SK-N-SH treated with all-trans-retinoic acid at 6 μM for 48 hours (cell line): Measurements from ENCODE around the gene LARGE1.

ENCODE experiments used
- ATAC-seq: fragments of 200-7000 bp; cut with Tn5 transposase; 3 replicates; pipeline ENCODE4 v1.9.1; 2020; ENCODE audit warnings: mild to moderate bottlenecking, moderate library complexity
- ARNTL ChIP-seq: fragments of 450-650 bp; formaldehyde crosslinking; IDR thresholded peaks from 2 replicates; pipeline ENCODE4 v1.5.0; 2020; ENCODE audit warnings: low read depth, mild to moderate bottlenecking, moderate library complexity, borderline replicate concordance
- BACH2 ChIP-seq: fragments of 250-450 bp; sonication (Bioruptor Pico); IDR thresholded peaks from 2 replicates; pipeline ENCODE4 v1.9.0; 2021; ENCODE audit warnings: mild to moderate bottlenecking, borderline replicate concordance
- ESRRG ChIP-seq: fragments of 250-450 bp; sonication (Bioruptor Pico); IDR thresholded peaks from 2 replicates; pipeline ENCODE4 v1.6.1; 2021; ENCODE audit warnings: mild to moderate bottlenecking
- GLIS3 ChIP-seq: fragments of 250-450 bp; sonication (Bioruptor Pico); IDR thresholded peaks from 2 replicates; pipeline ENCODE4 v1.5.0; 2020; ENCODE audit warnings: mild to moderate bottlenecking, moderate library complexity
- OSR1 ChIP-seq: fragments of 250-450 bp; sonication (Bioruptor Pico); IDR thresholded peaks from 2 replicates; pipeline ENCODE4 v1.8.0; 2022; ENCODE audit warnings: moderate library complexity, mild to moderate bottlenecking, inconsistent platforms
- PPARA ChIP-seq: fragments of 250-450 bp; sonication (Bioruptor Pico); IDR thresholded peaks from 2 replicates; pipeline ENCODE4 v1.5.0; 2020; ENCODE audit warnings: mild to moderate bottlenecking, borderline replicate concordance
- RARB ChIP-seq: fragments of 250-450 bp; sonication (Bioruptor Pico); IDR thresholded peaks from 2 replicates; pipeline ENCODE4 v1.8.0; 2021; ENCODE audit warnings: mild to moderate bottlenecking, moderate library complexity
- SNAI2 ChIP-seq: fragments of 250-450 bp; sonication (Bioruptor Pico); IDR thresholded peaks from 2 replicates; pipeline ENCODE4 v1.5.0; 2020; ENCODE audit warnings: mild to moderate bottlenecking, moderate library complexity
- TCF4 ChIP-seq: fragments of 250-450 bp; sonication (Bioruptor Pico); IDR thresholded peaks from 2 replicates; pipeline ENCODE4 v1.8.0; 2021; ENCODE audit warnings: mild to moderate bottlenecking, moderate library complexity, borderline replicate concordance
- TOX ChIP-seq: fragments of 250-450 bp; sonication (Bioruptor Pico); IDR thresholded peaks from 2 replicates; pipeline ENCODE4 v1.8.0; 2021; ENCODE audit warnings: mild to moderate bottlenecking, moderate library complexity, borderline replicate concordance
- ZC3H10 ChIP-seq: fragments of 250-450 bp; sonication (Bioruptor Pico); IDR thresholded peaks from 2 replicates; pipeline ENCODE4 v1.5.1; 2021; ENCODE audit warnings: mild to moderate bottlenecking, moderate library complexity
- ZFP3 ChIP-seq: fragments of 250-450 bp; sonication (Bioruptor Pico); IDR thresholded peaks from 2 replicates; pipeline ENCODE4 v1.5.0; 2020; ENCODE audit warnings: mild to moderate bottlenecking, moderate library complexity
- ZFP30 ChIP-seq: fragments of 450-650 bp; formaldehyde crosslinking; IDR thresholded peaks from 2 replicates; pipeline ENCODE4 v1.5.0; 2022; ENCODE audit warnings: mild to moderate bottlenecking, moderate library complexity
- ZNF565 ChIP-seq: fragments of 450-650 bp; formaldehyde crosslinking; conservative IDR thresholded peaks from 2 replicates; pipeline ENCODE4 v1.5.0; 2020; ENCODE audit warnings: low read depth, mild to moderate bottlenecking, moderate library complexity
- ZNF70 ChIP-seq: fragments of 450-650 bp; formaldehyde crosslinking; IDR thresholded peaks from 2 replicates; pipeline ENCODE4 v1.5.0; 2020; ENCODE audit warnings: mild to moderate bottlenecking, moderate library complexity
- ZNF8 ChIP-seq: fragments of 450-650 bp; formaldehyde crosslinking; IDR thresholded peaks from 2 replicates; pipeline ENCODE4 v1.5.0; 2020; ENCODE audit warnings: mild to moderate bottlenecking, moderate library complexity
- TF ChIP-seq, protein P1 (sequence below): fragments of 250-450 bp; sonication (Bioruptor Pico); IDR thresholded peaks from 2 replicates; pipeline ENCODE4 v1.8.0; 2021; ENCODE audit warnings: low read depth, mild to moderate bottlenecking, moderate library complexity, borderline replicate concordance
- TF ChIP-seq, protein P2 (sequence below): fragments of 250-450 bp; sonication (Bioruptor Pico); IDR thresholded peaks from 2 replicates; pipeline ENCODE4 v1.5.1; 2021; ENCODE audit warnings: mild to moderate bottlenecking, moderate library complexity
- TF ChIP-seq, protein P3 (sequence below): fragments of 250-450 bp; sonication (Bioruptor Pico); IDR thresholded peaks from 2 replicates; pipeline ENCODE4 v1.5.1; 2020; ENCODE audit warnings: low read depth, mild to moderate bottlenecking, moderate library complexity
- TF ChIP-seq, protein P4 (sequence below): fragments of 250-450 bp; sonication (Bioruptor Pico); IDR thresholded peaks from 2 replicates; pipeline ENCODE4 v1.5.0; 2020; ENCODE audit warnings: mild to moderate bottlenecking, moderate library complexity

LARGE1 gene

DNA sequence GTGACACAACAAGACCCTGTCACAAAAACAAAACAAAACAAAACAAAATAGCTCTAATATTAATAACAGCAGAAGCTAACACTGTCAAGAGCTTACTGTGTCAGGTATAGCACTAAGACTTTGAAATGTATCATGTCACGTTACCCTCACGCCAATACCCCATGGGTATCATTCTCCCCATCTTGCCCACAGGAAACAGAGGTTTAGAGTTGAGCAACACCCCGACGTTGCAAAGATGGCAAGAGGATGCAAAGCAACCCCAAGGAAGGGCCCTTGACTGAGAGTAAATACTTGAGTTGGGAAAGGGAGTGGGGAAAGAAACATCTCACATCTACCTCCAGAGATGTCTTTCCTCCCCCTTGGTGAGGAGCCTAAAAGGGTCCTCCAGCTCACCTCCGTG lies 366.8 kb downstream of the LARGE1 start:
- TF ChIP-seq ARNTL (no peak), ZFP30 (CRISPR knock-in tag) (no peak), ZNF8 (no peak), ZFP3 (no peak), TCF4 (CRISPR knock-in tag) (no peak), TOX (CRISPR knock-in tag) (no peak), ZC3H10 (CRISPR knock-in tag) (no peak), ZNF70 (CRISPR knock-in tag) (no peak), PPARA (no peak), BACH2 (CRISPR knock-in tag) (no peak), SNAI2 (no peak)
- TF ChIP-seq, protein P1, sequence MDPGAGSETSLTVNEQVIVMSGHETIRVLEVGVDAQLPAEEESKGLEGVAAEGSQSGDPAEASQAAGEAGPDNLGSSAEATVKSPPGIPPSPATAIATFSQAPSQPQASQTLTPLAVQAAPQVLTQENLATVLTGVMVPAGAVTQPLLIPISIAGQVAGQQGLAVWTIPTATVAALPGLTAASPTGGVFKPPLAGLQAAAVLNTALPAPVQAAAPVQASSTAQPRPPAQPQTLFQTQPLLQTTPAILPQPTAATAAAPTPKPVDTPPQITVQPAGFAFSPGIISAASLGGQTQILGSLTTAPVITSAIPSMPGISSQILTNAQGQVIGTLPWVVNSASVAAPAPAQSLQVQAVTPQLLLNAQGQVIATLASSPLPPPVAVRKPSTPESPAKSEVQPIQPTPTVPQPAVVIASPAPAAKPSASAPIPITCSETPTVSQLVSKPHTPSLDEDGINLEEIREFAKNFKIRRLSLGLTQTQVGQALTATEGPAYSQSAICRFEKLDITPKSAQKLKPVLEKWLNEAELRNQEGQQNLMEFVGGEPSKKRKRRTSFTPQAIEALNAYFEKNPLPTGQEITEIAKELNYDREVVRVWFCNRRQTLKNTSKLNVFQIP, result no peak
- TF ChIP-seq, protein P2, sequence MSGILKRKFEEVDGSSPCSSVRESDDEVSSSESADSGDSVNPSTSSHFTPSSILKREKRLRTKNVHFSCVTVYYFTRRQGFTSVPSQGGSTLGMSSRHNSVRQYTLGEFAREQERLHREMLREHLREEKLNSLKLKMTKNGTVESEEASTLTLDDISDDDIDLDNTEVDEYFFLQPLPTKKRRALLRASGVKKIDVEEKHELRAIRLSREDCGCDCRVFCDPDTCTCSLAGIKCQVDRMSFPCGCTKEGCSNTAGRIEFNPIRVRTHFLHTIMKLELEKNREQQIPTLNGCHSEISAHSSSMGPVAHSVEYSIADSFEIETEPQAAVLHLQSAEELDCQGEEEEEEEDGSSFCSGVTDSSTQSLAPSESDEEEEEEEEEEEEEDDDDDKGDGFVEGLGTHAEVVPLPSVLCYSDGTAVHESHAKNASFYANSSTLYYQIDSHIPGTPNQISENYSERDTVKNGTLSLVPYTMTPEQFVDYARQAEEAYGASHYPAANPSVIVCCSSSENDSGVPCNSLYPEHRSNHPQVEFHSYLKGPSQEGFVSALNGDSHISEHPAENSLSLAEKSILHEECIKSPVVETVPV (CRISPR knock-in tag), result no peak
- TF ChIP-seq, protein P3, sequence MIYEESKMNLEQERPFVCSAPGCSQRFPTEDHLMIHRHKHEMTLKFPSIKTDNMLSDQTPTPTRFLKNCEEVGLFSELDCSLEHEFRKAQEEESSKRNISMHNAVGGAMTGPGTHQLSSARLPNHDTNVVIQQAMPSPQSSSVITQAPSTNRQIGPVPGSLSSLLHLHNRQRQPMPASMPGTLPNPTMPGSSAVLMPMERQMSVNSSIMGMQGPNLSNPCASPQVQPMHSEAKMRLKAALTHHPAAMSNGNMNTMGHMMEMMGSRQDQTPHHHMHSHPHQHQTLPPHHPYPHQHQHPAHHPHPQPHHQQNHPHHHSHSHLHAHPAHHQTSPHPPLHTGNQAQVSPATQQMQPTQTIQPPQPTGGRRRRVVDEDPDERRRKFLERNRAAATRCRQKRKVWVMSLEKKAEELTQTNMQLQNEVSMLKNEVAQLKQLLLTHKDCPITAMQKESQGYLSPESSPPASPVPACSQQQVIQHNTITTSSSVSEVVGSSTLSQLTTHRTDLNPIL (CRISPR knock-in tag), result no peak
- ATAC-seq, result no peak

DNA sequence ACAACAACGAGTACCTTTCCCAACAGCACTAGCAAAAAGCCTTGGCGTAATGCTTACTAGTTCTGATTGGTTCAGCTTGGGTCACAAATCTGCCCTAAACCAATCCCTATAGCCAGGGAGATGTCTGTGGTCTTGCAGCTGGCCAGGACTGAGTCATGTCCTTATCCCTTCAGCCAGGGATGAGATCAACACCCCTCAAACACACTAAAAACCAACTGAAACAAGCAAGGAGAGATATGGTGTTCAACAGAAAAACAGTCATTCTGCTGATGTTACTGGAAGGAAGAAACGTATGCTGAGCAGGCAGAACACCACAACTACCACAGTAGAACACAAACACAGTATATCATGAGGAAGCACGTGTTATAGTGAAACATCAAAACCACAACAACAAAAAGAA lies 375.6 kb downstream of the LARGE1 start:
- no peak for ATAC-seq
- TF ChIP-seq, protein P3 (CRISPR knock-in tag), result no peak
- no peak for TF ChIP-seq GLIS3 (CRISPR knock-in tag)
- no peak for TF ChIP-seq BACH2 (CRISPR knock-in tag)
- no peak for TF ChIP-seq ZNF8
- no peak for TF ChIP-seq ZNF70 (CRISPR knock-in tag)
- no peak for TF ChIP-seq ZNF565 (CRISPR knock-in tag)
- TF ChIP-seq ESRRG (CRISPR knock-in tag), result no peak
- no peak for TF ChIP-seq TOX (CRISPR knock-in tag)
- TF ChIP-seq ZC3H10 (CRISPR knock-in tag), result no peak
- TF ChIP-seq, protein P4, sequence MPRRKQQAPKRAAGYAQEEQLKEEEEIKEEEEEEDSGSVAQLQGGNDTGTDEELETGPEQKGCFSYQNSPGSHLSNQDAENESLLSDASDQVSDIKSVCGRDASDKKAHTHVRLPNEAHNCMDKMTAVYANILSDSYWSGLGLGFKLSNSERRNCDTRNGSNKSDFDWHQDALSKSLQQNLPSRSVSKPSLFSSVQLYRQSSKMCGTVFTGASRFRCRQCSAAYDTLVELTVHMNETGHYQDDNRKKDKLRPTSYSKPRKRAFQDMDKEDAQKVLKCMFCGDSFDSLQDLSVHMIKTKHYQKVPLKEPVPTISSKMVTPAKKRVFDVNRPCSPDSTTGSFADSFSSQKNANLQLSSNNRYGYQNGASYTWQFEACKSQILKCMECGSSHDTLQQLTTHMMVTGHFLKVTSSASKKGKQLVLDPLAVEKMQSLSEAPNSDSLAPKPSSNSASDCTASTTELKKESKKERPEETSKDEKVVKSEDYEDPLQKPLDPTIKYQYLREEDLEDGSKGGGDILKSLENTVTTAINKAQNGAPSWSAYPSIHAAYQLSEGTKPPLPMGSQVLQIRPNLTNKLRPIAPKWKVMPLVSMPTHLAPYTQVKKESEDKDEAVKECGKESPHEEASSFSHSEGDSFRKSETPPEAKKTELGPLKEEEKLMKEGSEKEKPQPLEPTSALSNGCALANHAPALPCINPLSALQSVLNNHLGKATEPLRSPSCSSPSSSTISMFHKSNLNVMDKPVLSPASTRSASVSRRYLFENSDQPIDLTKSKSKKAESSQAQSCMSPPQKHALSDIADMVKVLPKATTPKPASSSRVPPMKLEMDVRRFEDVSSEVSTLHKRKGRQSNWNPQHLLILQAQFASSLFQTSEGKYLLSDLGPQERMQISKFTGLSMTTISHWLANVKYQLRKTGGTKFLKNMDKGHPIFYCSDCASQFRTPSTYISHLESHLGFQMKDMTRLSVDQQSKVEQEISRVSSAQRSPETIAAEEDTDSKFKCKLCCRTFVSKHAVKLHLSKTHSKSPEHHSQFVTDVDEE (CRISPR knock-in tag), result no peak
- no peak for TF ChIP-seq ARNTL
- TF ChIP-seq TCF4 (CRISPR knock-in tag), result no peak
- no peak for TF ChIP-seq OSR1 (CRISPR knock-in tag)
- TF ChIP-seq, protein P2 (CRISPR knock-in tag), result no peak
- TF ChIP-seq RARB (CRISPR knock-in tag), result no peak

DNA sequence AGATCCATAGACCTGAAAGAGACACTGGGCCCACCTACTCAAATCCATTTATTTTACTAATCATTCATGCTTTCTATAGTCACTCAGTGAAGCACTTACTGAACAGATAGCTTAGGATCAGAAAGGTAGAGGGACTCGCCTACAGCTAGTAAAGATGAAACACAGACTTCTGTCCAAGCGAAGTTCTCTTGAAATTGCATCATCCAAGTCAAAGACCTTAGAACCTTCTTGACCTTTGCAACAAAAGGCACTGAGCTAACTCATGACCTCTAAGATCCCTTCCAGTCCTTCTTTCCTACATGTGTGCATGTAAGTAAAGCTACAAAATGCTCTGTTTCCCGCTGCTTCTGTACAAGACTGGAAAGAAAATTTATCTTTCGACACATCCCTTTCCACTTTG lies 377.6 kb downstream of the LARGE1 start:
- TF ChIP-seq ARNTL (no peak), TOX (CRISPR knock-in tag) (no peak)
- ATAC-seq, result no peak
